H1 (cell line): ENCODE measurements around the gene PDHB. TPM values are rescaled to one million over a fixed set of nuclear protein-coding genes. Genes with fewer than 3 reads are reported as not detected.
A peak's percentile ranks its signal among the peaks of the same experiment; 100 is the strongest.

Experiments used
- CHD2 ChIP-seq: IDR thresholded peaks from 2 replicates; pipeline ENCODE4 v1.6.1; 2012; ENCODE audit warnings: low read length, improper control_type of control experiment
- CREB1 ChIP-seq: IDR thresholded peaks from 2 replicates; pipeline ENCODE4 v1.6.1; 2012; ENCODE audit warnings: inconsistent platforms
- EP300 ChIP-seq, 2 experiments: IDR thresholded peaks; 1 replicate in 1 of 2; 2 replicates in 1 of 2; pipeline ENCODE4 v1.6.1; 2011 to 2012; ENCODE audit warnings: low read depth in 2 of 2, low read length in 2 of 2, mild to moderate bottlenecking in 2 of 2, borderline replicate concordance in 1 of 2, inconsistent platforms in 1 of 2, moderate library complexity in 1 of 2
- FOSL1 ChIP-seq: IDR thresholded peaks from 2 replicates; pipeline ENCODE4 v1.6.1; 2011; ENCODE audit warnings: mild to moderate bottlenecking, low read depth, low read length, moderate library complexity; ENCODE audit not compliant: insufficient read depth
- HDAC6 ChIP-seq: IDR thresholded peaks from one replicate; pipeline ENCODE4 v1.7.1; 2012; ENCODE audit warnings: low read depth, mild to moderate bottlenecking, inconsistent platforms, low read length, moderate library complexity
- JUND ChIP-seq: IDR thresholded peaks from 2 replicates; pipeline ENCODE4 v1.6.1; 2011; ENCODE audit warnings: mild to moderate bottlenecking, improper control_type of control experiment, low read length
- KDM4A ChIP-seq: IDR thresholded peaks from one replicate; pipeline ENCODE4 v1.7.1; 2012; ENCODE audit warnings: low read depth, mild to moderate bottlenecking, moderate library complexity, low read length, inconsistent platforms; ENCODE audit not compliant: severe bottlenecking
- PHF8 ChIP-seq: fragments of 200-600 bp; sonication (generic); conservative IDR thresholded peaks from 2 replicates; pipeline ENCODE4 v1.7.1; 2012; ENCODE audit warnings: low read depth, mild to moderate bottlenecking, inconsistent platforms, low read length, moderate library complexity
- POLR2A ChIP-seq, 2 experiments: IDR thresholded peaks; 1 replicate in 1 of 2; 2 replicates in 1 of 2; pipeline ENCODE4 v1.6.1; 2011; ENCODE audit warnings: low read depth in 2 of 2, low read length in 2 of 2, mild to moderate bottlenecking in 2 of 2; ENCODE audit errors: control extremely low read depth in 1 of 2
- POLR2AphosphoS5 ChIP-seq: IDR thresholded peaks from 2 replicates; pipeline ENCODE4 v1.6.1; 2011; ENCODE audit warnings: low read depth, low read length
- POU5F1 ChIP-seq: IDR thresholded peaks from 2 replicates; pipeline ENCODE4 v1.6.1; 2011; ENCODE audit warnings: low read depth, mild to moderate bottlenecking, low read length, moderate library complexity
- RBBP5 ChIP-seq: IDR thresholded peaks from 2 replicates; pipeline ENCODE4 v1.7.1; 2012; ENCODE audit warnings: low read depth, mild to moderate bottlenecking, inconsistent platforms, low read length, moderate library complexity, borderline replicate concordance
- RFX5 ChIP-seq: IDR thresholded peaks from 2 replicates; pipeline ENCODE4 v1.6.1; 2011; ENCODE audit warnings: low read depth, low read length, improper control_type of control experiment, borderline replicate concordance
- RXRA ChIP-seq: IDR thresholded peaks from 2 replicates; pipeline ENCODE4 v1.6.1; 2011; ENCODE audit warnings: low read depth, mild to moderate bottlenecking, low read length, moderate library complexity; ENCODE audit not compliant: insufficient read depth
- SIRT6 ChIP-seq: IDR thresholded peaks from one replicate; pipeline ENCODE4 v1.7.1; 2012; ENCODE audit warnings: low read length, inconsistent platforms
- SIX5 ChIP-seq: IDR thresholded peaks from 2 replicates; pipeline ENCODE4 v1.6.1; 2011; ENCODE audit warnings: mild to moderate bottlenecking, low read depth, low read length
- SUZ12 ChIP-seq: fragments of 200-600 bp; sonication (generic); IDR thresholded peaks from 2 replicates; pipeline ENCODE4 v1.6.1; 2012; ENCODE audit warnings: mild to moderate bottlenecking, inconsistent platforms, low read length, moderate library complexity, mixed read lengths
- TAF7 ChIP-seq: optimal IDR thresholded peaks from 2 replicates; pipeline ENCODE3; 2011; ENCODE audit warnings: low read depth, mild to moderate bottlenecking, inconsistent platforms, low read length, moderate library complexity, borderline replicate concordance
- TCF12 ChIP-seq: IDR thresholded peaks from 2 replicates; pipeline ENCODE4 v1.6.1; 2011; ENCODE audit warnings: low read depth, mild to moderate bottlenecking, low read length
- polyA plus RNA-seq, 7 experiments: library from polyadenylated mRNA; depleted of rRNA in 3 of 7; stranded (reverse) in 5 of 7; unstranded in 2 of 7; fragments of >200 nt in 5 of 7; fragments of 200-250 nt in 2 of 7; gene quantifications; 1 replicate in 5 of 7; 2 replicates in 1 of 7; 4 replicates in 1 of 7; pipeline versions ENCODE4 v1.2.1 to v1.2.3, GENCODE V29; 2011 to 2013; ENCODE audit warnings: missing spikeins in 2 of 7, mixed read lengths in 2 of 7
- total RNA-seq: library from RNA; stranded (reverse); fragmentation: NEBNext Ultra II Directional; extraction: Animal tissue kit (Norgen Biotek cat#: 25700); gene quantifications from 2 replicates; pipeline ENCODE4 v1.2.1, GENCODE V29; 2021
- TF ChIP-seq, protein P1 (sequence below): IDR thresholded peaks from 2 replicates; pipeline ENCODE4 v1.6.1; 2012; ENCODE audit warnings: inconsistent platforms
- TF ChIP-seq, protein P2 (sequence below): IDR thresholded peaks from 2 replicates; pipeline ENCODE4 v1.6.1; 2012; ENCODE audit warnings: low read length, inconsistent platforms
- TF ChIP-seq, protein P3 (sequence below): IDR thresholded peaks from 2 replicates; pipeline ENCODE4 v1.6.1; 2011; ENCODE audit warnings: low read depth, mild to moderate bottlenecking, low read length; ENCODE audit not compliant: insufficient read depth

The PDHB gene
- total and polyA plus RNA-seq, 2 of the 8 experiments (the other 6 are each of a cell fraction or from before 2014, with no cell fraction given), result 90.4 to 140 TPM

DNA sequence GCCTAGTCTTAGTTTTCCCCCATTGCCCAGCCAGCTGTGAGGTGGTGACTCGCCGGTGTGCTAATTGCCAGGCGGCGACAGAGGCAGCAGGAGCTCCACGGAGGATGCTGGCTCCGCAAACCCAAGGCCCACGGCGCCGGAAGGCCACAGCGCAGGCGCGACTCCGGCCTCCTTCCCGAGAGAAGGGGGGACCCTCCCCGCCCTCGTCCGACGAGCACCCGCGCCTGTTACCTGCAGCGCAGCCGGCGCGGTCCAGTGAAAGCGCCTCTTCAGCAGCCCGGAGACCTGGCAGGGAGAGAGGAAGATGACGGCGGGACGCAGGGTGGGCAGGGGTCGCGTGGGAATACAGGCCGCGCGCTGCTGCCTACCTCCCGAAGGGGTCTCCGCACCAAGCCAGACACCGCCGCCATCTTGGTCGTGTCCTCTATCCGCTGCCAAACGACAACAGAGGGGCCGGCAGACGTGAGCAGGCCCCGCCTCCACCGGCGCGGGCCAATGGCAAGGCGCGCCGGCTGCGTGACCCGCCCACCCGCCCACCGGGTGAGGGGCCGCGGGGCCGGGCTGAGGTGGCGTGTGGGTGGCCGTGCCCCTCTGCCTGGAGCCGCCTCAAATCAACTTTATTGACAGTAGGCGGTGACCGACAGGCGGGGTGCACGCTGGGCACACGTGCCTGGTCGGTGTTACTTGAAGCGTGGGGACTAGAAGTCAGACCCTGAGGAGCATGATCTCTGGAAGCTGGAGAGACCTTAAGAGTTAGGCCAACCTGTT is at the start of gene PDHB (continued):
- peak; percentile 42 for TF ChIP-seq KDM4A
- TF ChIP-seq TAF7, result peak; percentile 77
- TF ChIP-seq CREB1, result peak; percentile 14; the same call in 1 of the 2 replicates
- 0 out of 2 replicates have a peak, but pooled peaks have one; percentile 68 for TF ChIP-seq TCF12
- peak; percentile 76 to 85 for TF ChIP-seq POLR2A (IDR thresholded peaks at IDR 0.05; ENCODE audit: control extremely low read depth in 1 of 2, low read depth in 2 of 2, low read length in 2 of 2)
- no peak for TF ChIP-seq SUZ12
- TF ChIP-seq, protein P1, sequence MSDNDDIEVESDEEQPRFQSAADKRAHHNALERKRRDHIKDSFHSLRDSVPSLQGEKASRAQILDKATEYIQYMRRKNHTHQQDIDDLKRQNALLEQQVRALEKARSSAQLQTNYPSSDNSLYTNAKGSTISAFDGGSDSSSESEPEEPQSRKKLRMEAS, result peak; percentile 100
- no peak for TF ChIP-seq FOSL1
- TF ChIP-seq SIX5, result no peak
- TF ChIP-seq PHF8, result peak; percentile 97
- no peak; the same call in 1 of the 2 replicates for TF ChIP-seq CHD2
- TF ChIP-seq SIRT6, result no peak
- no peak for TF ChIP-seq RXRA
- TF ChIP-seq JUND, result peak; percentile 24; the same call in 1 of the 2 replicates
- TF ChIP-seq RFX5, result no peak
- no peak for TF ChIP-seq POU5F1
- TF ChIP-seq, protein P2, sequence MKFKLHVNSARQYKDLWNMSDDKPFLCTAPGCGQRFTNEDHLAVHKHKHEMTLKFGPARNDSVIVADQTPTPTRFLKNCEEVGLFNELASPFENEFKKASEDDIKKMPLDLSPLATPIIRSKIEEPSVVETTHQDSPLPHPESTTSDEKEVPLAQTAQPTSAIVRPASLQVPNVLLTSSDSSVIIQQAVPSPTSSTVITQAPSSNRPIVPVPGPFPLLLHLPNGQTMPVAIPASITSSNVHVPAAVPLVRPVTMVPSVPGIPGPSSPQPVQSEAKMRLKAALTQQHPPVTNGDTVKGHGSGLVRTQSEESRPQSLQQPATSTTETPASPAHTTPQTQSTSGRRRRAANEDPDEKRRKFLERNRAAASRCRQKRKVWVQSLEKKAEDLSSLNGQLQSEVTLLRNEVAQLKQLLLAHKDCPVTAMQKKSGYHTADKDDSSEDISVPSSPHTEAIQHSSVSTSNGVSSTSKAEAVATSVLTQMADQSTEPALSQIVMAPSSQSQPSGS, result no peak
- peak in 1 of 2 experiments; percentile 39; a peak in 1 of 3 replicates for TF ChIP-seq EP300 (IDR thresholded peaks at IDR 0.05; ENCODE audit: borderline replicate concordance in 1 of 2, low read depth in 2 of 2, low read length in 2 of 2)
- TF ChIP-seq POLR2AphosphoS5, result peak; percentile 93
- TF ChIP-seq HDAC6, result no peak
- TF ChIP-seq, protein P3, sequence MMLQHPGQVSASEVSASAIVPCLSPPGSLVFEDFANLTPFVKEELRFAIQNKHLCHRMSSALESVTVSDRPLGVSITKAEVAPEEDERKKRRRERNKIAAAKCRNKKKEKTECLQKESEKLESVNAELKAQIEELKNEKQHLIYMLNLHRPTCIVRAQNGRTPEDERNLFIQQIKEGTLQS, result no peak
- peak; percentile 91 for TF ChIP-seq RBBP5
